Measurements from ENCODE around the gene MORC1.

- TF ChIP-seq, protein P1, sequence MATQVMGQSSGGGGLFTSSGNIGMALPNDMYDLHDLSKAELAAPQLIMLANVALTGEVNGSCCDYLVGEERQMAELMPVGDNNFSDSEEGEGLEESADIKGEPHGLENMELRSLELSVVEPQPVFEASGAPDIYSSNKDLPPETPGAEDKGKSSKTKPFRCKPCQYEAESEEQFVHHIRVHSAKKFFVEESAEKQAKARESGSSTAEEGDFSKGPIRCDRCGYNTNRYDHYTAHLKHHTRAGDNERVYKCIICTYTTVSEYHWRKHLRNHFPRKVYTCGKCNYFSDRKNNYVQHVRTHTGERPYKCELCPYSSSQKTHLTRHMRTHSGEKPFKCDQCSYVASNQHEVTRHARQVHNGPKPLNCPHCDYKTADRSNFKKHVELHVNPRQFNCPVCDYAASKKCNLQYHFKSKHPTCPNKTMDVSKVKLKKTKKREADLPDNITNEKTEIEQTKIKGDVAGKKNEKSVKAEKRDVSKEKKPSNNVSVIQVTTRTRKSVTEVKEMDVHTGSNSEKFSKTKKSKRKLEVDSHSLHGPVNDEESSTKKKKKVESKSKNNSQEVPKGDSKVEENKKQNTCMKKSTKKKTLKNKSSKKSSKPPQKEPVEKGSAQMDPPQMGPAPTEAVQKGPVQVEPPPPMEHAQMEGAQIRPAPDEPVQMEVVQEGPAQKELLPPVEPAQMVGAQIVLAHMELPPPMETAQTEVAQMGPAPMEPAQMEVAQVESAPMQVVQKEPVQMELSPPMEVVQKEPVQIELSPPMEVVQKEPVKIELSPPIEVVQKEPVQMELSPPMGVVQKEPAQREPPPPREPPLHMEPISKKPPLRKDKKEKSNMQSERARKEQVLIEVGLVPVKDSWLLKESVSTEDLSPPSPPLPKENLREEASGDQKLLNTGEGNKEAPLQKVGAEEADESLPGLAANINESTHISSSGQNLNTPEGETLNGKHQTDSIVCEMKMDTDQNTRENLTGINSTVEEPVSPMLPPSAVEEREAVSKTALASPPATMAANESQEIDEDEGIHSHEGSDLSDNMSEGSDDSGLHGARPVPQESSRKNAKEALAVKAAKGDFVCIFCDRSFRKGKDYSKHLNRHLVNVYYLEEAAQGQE (IDR thresholded peaks at IDR 0.05; ENCODE audit: borderline replicate concordance), result no peak
- TF ChIP-seq CTCF (IDR thresholded peaks at IDR 0.05; ENCODE audit: poor library complexity, severe bottlenecking), result no peak
- no peak for TF ChIP-seq POLR2AphosphoS5 (IDR thresholded peaks at IDR 0.05)
- no peak for TF ChIP-seq EZH2 (IDR thresholded peaks at IDR 0.05; ENCODE audit: borderline replicate concordance, insufficient read depth, low read length, poor library complexity, severe bottlenecking)
Measured at GRCh38 chr3:109122690-109123089, 4.8 kb upstream of the MORC1 start.
